Naive B cell (primary cell): ENCODE data around the gene MRTFA. TPM values are rescaled to one million over a fixed set of nuclear protein-coding genes. Genes with fewer than 3 reads are reported as not detected.

ENCODE experiments used
- ATAC-seq, 2 donors: fragments of 150-1000 bp; cut with Tn5 transposase; 2 replicates each; pipeline ENCODE4 v1.10.0; 2021; ENCODE audit warnings: low read depth in 2 of 2, mild to moderate bottlenecking in 2 of 2, moderate library complexity in 2 of 2
- DNase-seq: peaks from one replicate; pipeline ENCODE4 v3.0.0; 2022
- H3K27ac Mint-ChIP-seq, 6 donors: one replicate each; pipeline ENCODE4 v1.8.0; 2020 to 2022; ENCODE audit warnings: mild to moderate bottlenecking in 6 of 6, mixed read lengths in 6 of 6, moderate library complexity in 5 of 6, inconsistent platforms in 2 of 6
- H3K27me3 Mint-ChIP-seq, 3 donors: one replicate each; pipeline ENCODE4 v1.8.0; 2021 to 2022; ENCODE audit warnings: mixed read lengths in 3 of 3, mild to moderate bottlenecking in 1 of 3
- H3K36me3 Mint-ChIP-seq, 2 donors: one replicate each; pipeline ENCODE4 v1.8.0; 2020 to 2022; ENCODE audit warnings: mixed read lengths in 2 of 2, inconsistent platforms in 1 of 2, mild to moderate bottlenecking in 1 of 2
- H3K4me1 Mint-ChIP-seq, 3 donors: one replicate each; pipeline ENCODE4 v1.8.0; 2020 to 2022; ENCODE audit warnings: mixed read lengths in 3 of 3, inconsistent platforms in 1 of 3, mild to moderate bottlenecking in 1 of 3, moderate library complexity in 1 of 3
- H3K4me3 Mint-ChIP-seq, 8 donors: one replicate each; pipeline ENCODE4 v1.8.0; 2020 to 2022; ENCODE audit warnings: mild to moderate bottlenecking in 8 of 8, mixed read lengths in 8 of 8, moderate library complexity in 8 of 8, inconsistent platforms in 2 of 8
- H3K9me3 Mint-ChIP-seq, 7 donors: one replicate each; pipeline ENCODE4 v1.8.0; 2020 to 2022; ENCODE audit warnings: mixed read lengths in 7 of 7, mild to moderate bottlenecking in 5 of 7, inconsistent platforms in 2 of 7, moderate library complexity in 1 of 7
- polyA plus RNA-seq, 6 donors: library from polyadenylated mRNA; unstranded; fragments of 300-500 nt; fragmentation: Illumina TruSeq; gene quantifications; one replicate each; pipeline ENCODE4 v1.2.3, GENCODE V29; 2021; ENCODE audit warnings: low read depth in 6 of 6

MRTFA gene
- polyA plus RNA-seq, 6 donors from 2014 or later: 4.6 to 24.6 (median 14.2) TPM

DNA sequence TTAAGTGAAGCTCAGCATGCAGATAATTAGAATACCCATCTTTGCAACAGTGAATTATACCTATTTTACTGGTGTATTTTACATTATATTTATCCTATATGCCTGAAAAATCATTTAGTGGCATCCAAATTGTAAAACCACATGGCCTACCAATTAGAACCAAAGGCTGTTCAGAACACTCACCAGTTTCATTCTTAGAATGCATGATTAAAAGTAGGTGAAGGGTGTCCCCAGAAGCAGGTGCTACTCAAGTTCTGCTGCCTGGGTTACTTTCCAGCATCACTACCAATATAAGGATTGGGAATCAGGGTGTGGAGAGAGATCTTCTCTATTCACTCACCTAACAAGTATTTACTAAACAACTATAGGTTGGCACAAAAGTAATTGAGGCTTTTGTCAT lies 162.8 kb downstream of the MRTFA start:
- Mint-ChIP-seq H3K4me3 (no peak overlapping the region), H3K4me1 (peaks cover 6 to 12% (median 8%) of the 10 kb centered on the region in 3 donors), H3K9me3 (no peaks in the 10 kb centered on the region), H3K36me3 (no peaks in the 10 kb centered on the region), H3K27ac (no peak overlapping the region), H3K27me3 (no peaks in the 10 kb centered on the region)
- ATAC-seq: no peak
- DNase-seq: no peak

DNA sequence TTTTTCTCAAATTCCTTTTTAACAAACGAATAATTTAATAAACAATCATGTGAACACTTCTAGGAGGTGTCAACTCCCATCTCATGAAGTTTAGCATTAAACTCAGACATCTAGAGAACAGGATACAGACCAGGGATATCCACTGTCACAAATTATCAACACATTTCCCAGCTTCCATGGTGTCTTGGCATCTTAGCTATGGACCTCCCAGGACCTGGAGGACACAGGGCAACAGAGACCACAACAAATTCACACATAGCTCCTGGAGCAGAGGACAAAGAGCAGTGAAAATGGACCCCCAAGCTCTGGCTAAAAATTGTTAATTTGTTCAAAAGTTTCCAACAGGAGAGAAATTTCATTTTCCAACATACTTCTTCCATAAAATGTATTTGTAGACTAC lies 163.9 kb downstream of the MRTFA start:
- peaks cover 6 to 10% (median 6%) of the 10 kb centered on the region in 3 donors for H3K4me1 Mint-ChIP-seq
- ATAC-seq (no peak), DNase-seq (no peak)
- peak overlapping the region in 1 of 6 donors; percentile 88 for H3K27ac Mint-ChIP-seq
- no peaks in the 10 kb centered on the region for H3K9me3 Mint-ChIP-seq
- no peaks in the 10 kb centered on the region for H3K27me3 Mint-ChIP-seq
- H3K4me3 Mint-ChIP-seq: no peak overlapping the region
- no peaks in the 10 kb centered on the region for H3K36me3 Mint-ChIP-seq

DNA sequence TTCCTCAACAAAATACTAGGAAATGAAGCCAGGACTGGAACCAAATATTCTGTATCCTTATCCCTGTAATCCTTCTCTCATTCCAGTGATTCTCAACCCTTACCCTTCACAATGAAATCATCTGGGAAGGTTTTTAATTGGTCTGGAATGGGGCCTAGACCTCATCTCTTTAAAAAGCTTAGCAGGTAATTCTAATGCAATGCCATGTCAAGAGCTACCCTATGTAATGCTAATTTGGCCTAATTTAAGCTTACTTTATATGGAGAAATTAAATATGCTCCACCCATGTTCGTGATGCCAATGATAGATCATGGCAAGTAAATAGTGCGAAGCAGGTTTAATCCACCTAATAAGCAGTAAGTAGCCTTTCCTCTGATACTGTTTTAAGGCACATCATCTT lies 164.5 kb downstream of the MRTFA start:
- ATAC-seq (no peak), DNase-seq (no peak)
- H3K36me3 Mint-ChIP-seq: no peaks in the 10 kb centered on the region
- H3K9me3 Mint-ChIP-seq: no peaks in the 10 kb centered on the region
- H3K27ac Mint-ChIP-seq: no peak overlapping the region
- no peaks in the 10 kb centered on the region for H3K27me3 Mint-ChIP-seq
- H3K4me3 Mint-ChIP-seq: no peak overlapping the region
- peaks cover 6 to 8% (median 6%) of the 10 kb centered on the region in 3 donors for H3K4me1 Mint-ChIP-seq

DNA sequence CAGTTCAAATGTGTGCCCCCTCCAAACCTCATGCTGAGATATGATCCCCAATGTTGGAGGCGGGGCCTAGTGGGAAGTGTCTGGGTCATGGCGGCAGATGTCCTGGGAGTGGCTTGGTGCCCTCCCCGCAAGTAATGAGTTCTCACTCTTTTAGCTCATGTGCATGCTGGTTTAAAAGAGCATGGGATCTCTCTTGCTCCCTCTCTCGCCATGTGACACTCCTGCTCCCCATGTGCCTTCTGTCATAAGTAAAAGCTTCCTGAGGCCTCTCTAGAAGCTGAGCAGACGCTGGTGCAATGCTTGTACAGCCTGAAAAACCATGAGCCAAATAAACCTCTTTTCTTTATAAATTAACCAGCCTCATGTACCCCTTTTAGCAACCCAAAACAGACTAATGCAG lies 167.3 kb downstream of the MRTFA start:
- no peaks in the 10 kb centered on the region for H3K27me3 Mint-ChIP-seq
- peak overlapping the region in 3 of 6 donors; percentile 4 to 75 (median 22) for H3K27ac Mint-ChIP-seq
- H3K36me3 Mint-ChIP-seq: no peaks in the 10 kb centered on the region
- peaks cover 12 to 15% (median 13%) of the 10 kb centered on the region in 3 donors for H3K4me1 Mint-ChIP-seq
- H3K9me3 Mint-ChIP-seq: no peaks in the 10 kb centered on the region
- DNase-seq (no peak), ATAC-seq (no peak)
- H3K4me3 Mint-ChIP-seq: no peak overlapping the region

DNA sequence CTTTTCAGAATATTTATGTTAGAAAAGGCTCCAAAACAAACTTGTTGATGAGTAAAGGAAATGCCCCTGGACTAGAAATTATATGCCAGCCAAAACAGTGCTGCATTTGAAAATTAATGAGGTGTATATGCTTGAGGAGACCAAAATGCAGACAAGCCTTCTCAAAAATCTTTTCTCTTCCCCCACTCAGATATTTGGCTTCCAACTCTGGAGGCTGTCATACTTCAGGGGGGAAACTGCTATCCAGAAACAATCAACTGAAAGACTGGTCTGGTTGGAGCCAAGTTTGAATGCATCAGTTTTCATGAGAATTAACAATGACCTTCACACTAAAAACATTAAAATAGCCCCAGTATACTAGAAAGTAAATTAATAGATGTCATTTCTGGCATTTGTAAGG lies 167.9 kb downstream of the MRTFA start:
- ATAC-seq: no peak
- Mint-ChIP-seq H3K36me3 (no peaks in the 10 kb centered on the region), H3K4me1 (peaks cover 15 to 19% (median 17%) of the 10 kb centered on the region in 3 donors), H3K9me3 (no peaks in the 10 kb centered on the region), H3K27me3 (no peaks in the 10 kb centered on the region), H3K4me3 (no peak overlapping the region), H3K27ac (no peak overlapping the region)
- DNase-seq: no peak

DNA sequence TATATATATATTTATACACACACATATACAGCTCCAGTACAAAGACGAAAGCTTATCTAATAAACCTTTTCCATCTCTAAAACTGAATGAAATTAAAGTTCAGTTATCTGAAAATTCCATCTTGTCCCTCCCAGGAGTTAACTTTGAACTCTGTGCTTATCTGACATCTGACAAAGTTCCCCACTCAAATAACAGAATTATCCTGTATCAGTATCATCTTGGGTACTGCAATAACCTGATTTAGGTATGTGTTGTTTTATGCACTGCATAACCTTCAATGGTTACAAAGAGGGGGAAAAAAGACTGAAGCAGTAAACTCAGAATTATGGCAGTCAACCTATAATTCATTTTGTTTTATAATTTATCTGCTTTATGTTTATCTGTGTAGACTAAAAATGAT lies 169.5 kb downstream of the MRTFA start:
- DNase-seq (no peak), ATAC-seq (no peak)
- no peak overlapping the region for H3K27ac Mint-ChIP-seq
- no peak overlapping the region for H3K4me3 Mint-ChIP-seq
- H3K4me1 Mint-ChIP-seq: peaks cover 26 to 31% (median 29%) of the 10 kb centered on the region in 3 donors
- H3K36me3 Mint-ChIP-seq: peaks cover 0 to 2% of the 10 kb centered on the region in 2 donors
- no peaks in the 10 kb centered on the region for H3K9me3 Mint-ChIP-seq
- no peaks in the 10 kb centered on the region for H3K27me3 Mint-ChIP-seq

DNA sequence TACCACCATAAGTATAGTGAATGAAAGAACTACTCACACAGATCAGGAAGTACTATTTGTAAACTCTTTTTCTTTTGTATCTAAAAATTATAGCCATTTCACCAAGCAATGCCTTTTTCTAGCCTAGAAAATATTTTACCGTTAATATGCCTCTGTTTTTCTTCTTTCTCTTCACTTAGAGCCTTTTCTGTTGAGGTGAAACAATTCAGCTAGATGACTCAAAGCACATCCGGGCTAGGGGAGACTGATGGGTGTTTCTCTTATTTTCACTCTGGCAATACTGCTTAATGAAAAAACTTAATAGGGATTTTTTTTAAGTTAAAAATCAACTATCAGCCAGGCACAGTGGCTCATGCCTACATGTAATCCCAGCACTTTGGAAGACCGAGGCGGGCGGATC lies 172.8 kb downstream of the MRTFA start:
- peak overlapping the region; percentile 82 to 97 (median 94) for H3K27ac Mint-ChIP-seq
- H3K4me3 Mint-ChIP-seq: peak overlapping the region; percentile 92 to 100 (median 98)
- H3K4me1 Mint-ChIP-seq: peaks cover 50 to 61% (median 57%) of the 10 kb centered on the region in 3 donors
- no peaks in the 10 kb centered on the region for H3K27me3 Mint-ChIP-seq
- no peaks in the 10 kb centered on the region for H3K9me3 Mint-ChIP-seq
- peaks cover 4 to 8% of the 10 kb centered on the region in 2 donors for H3K36me3 Mint-ChIP-seq
- DNase-seq (no peak), ATAC-seq (peak; percentile 41 to 52)

DNA sequence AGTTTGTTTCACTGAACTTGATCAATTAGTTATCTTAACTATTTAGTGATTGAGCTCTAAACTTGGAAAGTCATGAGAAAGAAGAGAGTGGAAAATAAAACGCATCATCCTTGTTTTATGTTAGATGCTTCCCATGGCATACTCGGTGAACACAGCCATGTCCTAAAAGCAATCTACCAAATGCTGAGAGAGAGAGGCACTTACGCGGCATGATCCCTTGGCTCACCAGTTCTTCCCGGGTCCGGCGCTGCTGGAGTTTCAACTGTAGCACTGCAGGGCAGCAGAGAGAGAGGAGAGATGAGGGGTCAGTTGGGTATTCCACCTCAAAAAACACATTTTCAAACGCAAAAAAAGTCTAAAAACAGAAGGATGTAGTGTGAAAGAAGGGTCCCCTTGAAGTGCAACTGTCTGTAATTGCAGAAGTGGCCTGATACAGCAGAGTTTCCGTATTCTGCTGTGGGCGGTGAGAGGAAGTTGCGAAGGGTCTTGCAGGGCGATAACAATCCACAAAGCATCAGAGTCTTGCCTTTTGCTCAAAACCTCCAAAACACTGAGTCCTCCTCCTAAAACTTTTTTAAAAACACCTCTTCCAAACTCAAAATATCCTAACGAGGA lies 173.4 kb downstream of the MRTFA start:
- Mint-ChIP-seq H3K4me3 (peak overlapping the region; percentile 92 to 100 (median 98)), H3K4me1 (peaks cover 51 to 65% (median 60%) of the 10 kb centered on the region in 3 donors), H3K27ac (peak overlapping the region; percentile 82 to 97 (median 94)), H3K27me3 (no peaks in the 10 kb centered on the region), H3K9me3 (no peaks in the 10 kb centered on the region), H3K36me3 (peaks cover 4 to 13% of the 10 kb centered on the region in 2 donors)
- DNase-seq (peak; percentile 54), ATAC-seq (peak; percentile 93 to 94)

DNA sequence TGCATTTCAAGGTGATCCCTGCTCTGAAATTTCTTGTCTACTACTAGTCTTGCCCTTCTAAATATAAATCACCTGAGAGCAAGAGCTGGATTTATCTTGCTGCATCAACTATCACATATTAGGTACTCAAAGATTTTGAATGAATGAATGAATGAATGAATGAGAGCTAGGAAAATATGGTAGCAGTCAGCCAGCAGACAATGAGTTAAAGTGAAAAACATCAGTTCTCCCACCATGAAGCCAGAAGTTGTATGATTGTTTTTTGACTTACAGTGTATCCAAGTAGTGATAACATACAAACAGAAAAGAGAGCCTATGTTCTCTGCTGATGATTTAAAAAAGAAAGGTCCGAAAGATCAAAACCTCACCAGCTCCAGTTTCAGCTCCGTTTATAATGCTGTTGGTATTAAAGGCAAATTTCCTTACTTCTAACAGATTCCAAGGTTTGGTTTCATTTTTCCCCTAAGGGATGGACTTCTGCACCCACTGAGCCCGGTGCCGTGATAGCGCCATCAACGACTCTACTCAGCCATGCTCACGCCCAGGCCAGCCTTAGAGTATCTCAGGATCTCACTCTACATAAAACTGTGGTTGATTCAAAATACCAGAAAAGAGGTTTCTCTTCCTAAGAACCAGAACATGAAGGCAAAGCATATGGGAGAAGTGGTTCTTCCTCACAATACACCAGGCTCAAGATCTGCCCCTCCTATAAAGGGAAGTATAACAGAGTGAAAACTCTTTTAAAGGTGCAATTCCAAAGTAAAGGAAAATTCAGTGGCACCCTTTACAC lies 174.1 kb downstream of the MRTFA start:
- no peaks in the 10 kb centered on the region for H3K27me3 Mint-ChIP-seq
- peak overlapping the region; percentile 82 to 97 (median 94) for H3K27ac Mint-ChIP-seq
- ATAC-seq: peak; percentile 34 to 51
- H3K4me3 Mint-ChIP-seq: peak overlapping the region; percentile 92 to 100 (median 98)
- peaks cover 56 to 70% (median 66%) of the 10 kb centered on the region in 3 donors for H3K4me1 Mint-ChIP-seq
- no peaks in the 10 kb centered on the region for H3K9me3 Mint-ChIP-seq
- DNase-seq: no peak
- H3K36me3 Mint-ChIP-seq: peaks cover 4 to 17% of the 10 kb centered on the region in 2 donors

DNA sequence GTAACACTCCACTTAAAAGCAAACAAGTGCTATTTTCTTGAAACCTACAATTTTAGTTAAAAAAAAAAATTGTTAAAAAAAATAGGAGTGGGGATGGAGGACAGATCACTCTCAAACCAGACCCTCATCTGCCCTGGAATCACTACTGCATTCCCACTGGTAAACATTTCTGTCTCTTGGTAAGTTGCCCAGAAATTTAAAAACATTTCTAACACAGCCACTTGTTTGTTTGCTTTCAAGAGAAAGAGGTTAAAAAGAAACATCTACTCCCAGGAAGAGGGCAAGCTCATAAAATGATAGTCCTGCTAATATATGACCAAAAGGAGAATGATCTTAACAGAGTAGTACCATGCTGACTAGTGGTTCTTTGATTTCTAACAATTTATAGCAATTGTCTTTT lies 182.8 kb downstream of the MRTFA start:
- Mint-ChIP-seq H3K27me3 (no peaks in the 10 kb centered on the region), H3K36me3 (peaks cover 0 to 18% of the 10 kb centered on the region in 2 donors), H3K4me1 (peaks cover 41 to 87% (median 69%) of the 10 kb centered on the region in 3 donors), H3K4me3 (no peak overlapping the region), H3K9me3 (no peaks in the 10 kb centered on the region), H3K27ac (peak overlapping the region in 3 of 6 donors; percentile 6 to 83 (median 24))
- no peak for DNase-seq
- ATAC-seq: no peak

DNA sequence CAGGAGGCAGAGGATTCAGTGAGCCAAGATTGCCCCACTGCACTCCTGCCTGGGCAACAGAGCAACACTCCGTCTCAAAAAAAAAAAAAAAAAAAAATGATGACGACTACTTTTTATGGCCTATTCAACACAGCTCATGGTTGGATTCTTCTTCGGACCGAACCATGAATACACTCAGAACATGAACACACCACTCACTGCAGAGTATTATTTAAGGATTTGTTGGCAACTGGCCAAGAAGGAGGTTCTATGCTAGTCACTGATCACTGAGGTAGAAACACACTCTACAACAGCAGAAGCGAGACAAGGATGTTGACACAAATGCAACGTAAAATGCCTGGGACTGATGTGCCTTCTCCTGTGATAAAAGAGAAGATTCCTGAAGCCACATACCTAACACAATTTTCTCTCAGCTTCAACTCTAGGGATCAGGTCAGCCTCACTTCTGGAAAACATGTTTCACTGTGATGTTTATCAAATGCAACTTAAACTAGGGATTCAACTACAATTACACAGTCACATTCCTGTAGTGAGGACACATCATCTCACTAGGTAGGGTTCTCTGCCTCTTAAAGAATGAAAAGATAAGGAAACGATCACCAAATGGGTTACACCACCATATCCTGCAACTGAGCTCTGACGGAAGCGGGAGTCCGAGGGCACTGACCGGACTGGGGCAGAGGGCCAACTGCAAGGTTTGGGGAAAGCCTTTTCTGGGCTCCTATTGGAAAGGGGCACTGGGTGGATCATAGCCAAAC lies 183.6 kb downstream of the MRTFA start:
- H3K4me1 Mint-ChIP-seq: peaks cover 38 to 87% (median 66%) of the 10 kb centered on the region in 3 donors
- DNase-seq (no peak), ATAC-seq (no peak)
- no peaks in the 10 kb centered on the region for H3K27me3 Mint-ChIP-seq
- no peaks in the 10 kb centered on the region for H3K9me3 Mint-ChIP-seq
- H3K27ac Mint-ChIP-seq: peak overlapping the region in 5 of 6 donors; percentile 27 to 86 (median 83)
- H3K36me3 Mint-ChIP-seq: peaks cover 0 to 10% of the 10 kb centered on the region in 2 donors
- peak overlapping the region in 7 of 8 donors; percentile 0 to 64 (median 29) for H3K4me3 Mint-ChIP-seq

DNA sequence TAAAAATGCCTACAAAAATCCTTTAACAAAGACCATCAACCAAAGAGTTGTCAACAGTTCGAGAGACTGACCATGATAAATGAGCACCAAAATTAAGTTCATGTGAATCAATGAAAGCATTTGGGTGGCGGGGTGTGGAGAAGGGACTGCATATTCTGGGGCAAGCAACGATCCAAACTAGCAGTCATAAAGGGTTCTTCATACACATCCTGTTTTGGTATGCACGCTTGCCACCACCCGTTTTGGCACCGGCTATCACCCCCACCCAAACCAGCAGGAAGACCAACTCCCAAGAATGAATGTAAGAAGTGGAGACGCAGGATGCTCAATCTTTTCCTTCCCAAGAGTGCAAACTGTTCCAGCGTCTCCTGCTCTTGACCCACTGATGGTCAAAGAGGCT lies 185.3 kb downstream of the MRTFA start:
- peak overlapping the region in 5 of 6 donors; percentile 62 to 92 (median 83) for H3K27ac Mint-ChIP-seq
- H3K36me3 Mint-ChIP-seq: peaks cover 0 to 9% of the 10 kb centered on the region in 2 donors
- H3K4me1 Mint-ChIP-seq: peaks cover 43 to 90% (median 73%) of the 10 kb centered on the region in 3 donors
- H3K4me3 Mint-ChIP-seq: peak overlapping the region; percentile 21 to 85 (median 58)
- no peaks in the 10 kb centered on the region for H3K9me3 Mint-ChIP-seq
- no peak for DNase-seq
- ATAC-seq: no peak
- H3K27me3 Mint-ChIP-seq: no peaks in the 10 kb centered on the region

DNA sequence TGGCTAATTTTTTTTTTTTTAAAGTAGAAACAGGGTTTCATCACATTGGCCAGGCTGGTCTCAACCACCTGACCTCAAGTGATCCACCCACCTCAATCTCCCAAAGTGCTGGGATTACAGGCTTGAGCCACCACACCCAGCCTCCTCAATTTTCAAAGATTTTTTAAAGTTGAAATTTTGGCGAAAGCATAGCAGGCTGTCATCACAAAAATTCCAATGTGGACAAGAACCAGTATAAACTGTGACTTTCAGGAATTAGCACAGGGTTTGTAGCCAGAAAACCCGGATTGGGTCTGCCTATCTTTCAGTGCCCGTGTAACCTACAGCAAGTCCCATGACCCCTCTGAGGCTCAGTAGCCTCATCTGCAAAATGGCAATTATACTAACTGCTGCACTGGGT lies 185.9 kb downstream of the MRTFA start:
- ATAC-seq (no peak), DNase-seq (no peak)
- H3K9me3 Mint-ChIP-seq: no peaks in the 10 kb centered on the region
- peaks cover 0 to 9% of the 10 kb centered on the region in 2 donors for H3K36me3 Mint-ChIP-seq
- H3K4me3 Mint-ChIP-seq: peak overlapping the region in 2 of 8 donors; percentile 32 to 53
- H3K27me3 Mint-ChIP-seq: no peaks in the 10 kb centered on the region
- H3K4me1 Mint-ChIP-seq: peaks cover 48 to 91% (median 75%) of the 10 kb centered on the region in 3 donors
- H3K27ac Mint-ChIP-seq: peak overlapping the region in 1 of 6 donors; percentile 82
